GM12891 (cell line): ENCODE measurements around the gene NT5DC2.

Source experiments
- PAX5 ChIP-seq: IDR thresholded peaks from 2 replicates; pipeline ENCODE4 v1.6.1; 2011; ENCODE audit warnings: low read length, moderate library complexity, mild to moderate bottlenecking; ENCODE audit not compliant: insufficient read depth, severe bottlenecking
- POLR2A ChIP-seq: IDR thresholded peaks from 2 replicates; pipeline ENCODE4 v1.6.1; 2011; ENCODE audit warnings: low read depth, low read length, control low read depth
- POLR2AphosphoS5 ChIP-seq: IDR thresholded peaks from 2 replicates; pipeline ENCODE4 v1.6.1; 2011; ENCODE audit warnings: low read depth, low read length, control low read depth
- POU2F2 ChIP-seq: IDR thresholded peaks from 2 replicates; pipeline ENCODE4 v1.6.1; 2011; ENCODE audit warnings: low read depth, mild to moderate bottlenecking, control low read depth, low read length, moderate library complexity
- TAF1 ChIP-seq: IDR thresholded peaks from 2 replicates; pipeline ENCODE4 v1.6.1; 2011; ENCODE audit warnings: low read depth, low read length, control low read depth

DNA sequence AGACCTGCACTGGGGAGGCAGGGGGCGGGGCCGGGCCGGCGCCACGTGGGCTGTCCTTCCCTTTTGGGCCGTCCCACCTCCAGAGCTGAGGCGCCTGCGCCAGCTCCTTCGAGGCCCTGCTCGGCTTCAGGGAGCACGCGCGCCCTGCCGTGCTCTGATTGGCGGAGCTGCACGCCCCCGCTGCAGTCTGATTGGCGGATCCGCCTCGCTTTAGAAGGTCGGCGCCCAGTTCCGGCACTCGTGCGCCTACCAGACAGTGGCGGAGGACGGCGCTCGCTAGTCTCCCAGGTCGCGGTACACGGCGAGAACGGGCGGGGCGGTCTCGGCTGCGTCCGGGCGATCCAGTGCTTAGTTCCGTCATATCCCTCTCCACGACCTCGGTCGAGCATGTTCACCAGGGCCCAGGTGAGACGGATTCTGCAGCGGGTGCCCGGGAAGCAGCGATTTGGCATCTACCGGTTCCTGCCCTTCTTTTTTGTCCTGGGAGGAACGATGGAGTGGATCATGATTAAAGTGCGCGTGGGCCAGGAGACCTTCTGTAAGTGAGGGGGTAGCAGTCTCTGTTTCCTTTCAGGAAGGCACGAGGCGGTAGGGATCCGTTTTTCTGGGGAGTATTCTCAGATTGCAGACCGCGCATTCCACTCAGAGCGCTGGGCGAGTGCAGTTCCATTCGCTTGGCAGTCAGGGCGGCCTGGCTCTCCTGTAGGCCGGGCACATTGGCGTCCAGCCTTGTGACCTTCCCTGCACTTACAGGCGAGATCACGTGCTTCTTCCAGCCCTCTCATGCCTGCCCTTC, 2.9 kb upstream of the NT5DC2 start, which contains the start of gene UQCC5:
- TF ChIP-seq POLR2A = peak; percentile 98
- TF ChIP-seq POU2F2 = peak; percentile 85
- peak; percentile 99 for TF ChIP-seq POLR2AphosphoS5
- peak; percentile 97 for TF ChIP-seq TAF1
- no peak for TF ChIP-seq PAX5
